Tibial artery (tissue), 4 donors: ENCODE results near the gene ANKLE1.

Source experiments
- DNase-seq, 2 donors: peaks; one replicate each; pipeline ENCODE4 v3.0.0-alpha.2; 2019
- H3K27ac ChIP-seq, 2 donors: fragments of 200-600 bp; sonication (generic) in 1 of 2; 1 replicate in 1 of 2; 2 replicates in 1 of 2; pipeline ENCODE4 v1.5.1; 2018 to 2019; ENCODE audit warnings: mild to moderate bottlenecking in 1 of 2
- H3K27me3 ChIP-seq, 2 donors: fragments of 200-600 bp; sonication (generic) in 1 of 2; one replicate each; pipeline versions ENCODE4 v1.5.1 to v1.6.0; 2016 to 2019
- H3K36me3 ChIP-seq, 3 donors: fragments of 200-600 bp; sonication (generic) in 2 of 3; one replicate each; pipeline ENCODE4 v1.5.1; 2016 to 2019; ENCODE audit warnings: mild to moderate bottlenecking in 2 of 3
- H3K4me1 ChIP-seq, 4 donors: fragments of 200-600 bp; sonication (generic) in 2 of 4; 1 replicate in 3 of 4; 2 replicates in 1 of 4; pipeline ENCODE4 v1.5.1; 2016 to 2019
- H3K4me3 ChIP-seq, 2 donors: fragments of 200-600 bp; sonication (generic) in 1 of 2; 1 replicate in 1 of 2; 2 replicates in 1 of 2; pipeline ENCODE4 v1.5.1; 2018 to 2019; ENCODE audit warnings: mild to moderate bottlenecking in 2 of 2
- H3K9me3 ChIP-seq, 3 donors: fragments of 200-600 bp; sonication (generic) in 1 of 3; one replicate each; pipeline ENCODE4 v1.5.1; 2016 to 2019
- intact Hi-C: fragments of 100-400 bp; cut with DNase I; formaldehyde crosslinking; loops from one replicate; pipeline ENCODE4 v1.15.0; 2023; ENCODE audit warnings: low total_unique reads
- TF ChIP-seq, protein P1 (sequence below), 2 experiments: fragments of 200-600 bp in 1 of 2; fragments of 450-650 bp in 1 of 2; IDR thresholded peaks; one replicate each; pipeline ENCODE4 v1.5.1; 2017 to 2019; ENCODE audit warnings: antibody characterized with exemption in 2 of 2, mild to moderate bottlenecking in 1 of 2, moderate library complexity in 1 of 2

Gene ANKLE1

DNA sequence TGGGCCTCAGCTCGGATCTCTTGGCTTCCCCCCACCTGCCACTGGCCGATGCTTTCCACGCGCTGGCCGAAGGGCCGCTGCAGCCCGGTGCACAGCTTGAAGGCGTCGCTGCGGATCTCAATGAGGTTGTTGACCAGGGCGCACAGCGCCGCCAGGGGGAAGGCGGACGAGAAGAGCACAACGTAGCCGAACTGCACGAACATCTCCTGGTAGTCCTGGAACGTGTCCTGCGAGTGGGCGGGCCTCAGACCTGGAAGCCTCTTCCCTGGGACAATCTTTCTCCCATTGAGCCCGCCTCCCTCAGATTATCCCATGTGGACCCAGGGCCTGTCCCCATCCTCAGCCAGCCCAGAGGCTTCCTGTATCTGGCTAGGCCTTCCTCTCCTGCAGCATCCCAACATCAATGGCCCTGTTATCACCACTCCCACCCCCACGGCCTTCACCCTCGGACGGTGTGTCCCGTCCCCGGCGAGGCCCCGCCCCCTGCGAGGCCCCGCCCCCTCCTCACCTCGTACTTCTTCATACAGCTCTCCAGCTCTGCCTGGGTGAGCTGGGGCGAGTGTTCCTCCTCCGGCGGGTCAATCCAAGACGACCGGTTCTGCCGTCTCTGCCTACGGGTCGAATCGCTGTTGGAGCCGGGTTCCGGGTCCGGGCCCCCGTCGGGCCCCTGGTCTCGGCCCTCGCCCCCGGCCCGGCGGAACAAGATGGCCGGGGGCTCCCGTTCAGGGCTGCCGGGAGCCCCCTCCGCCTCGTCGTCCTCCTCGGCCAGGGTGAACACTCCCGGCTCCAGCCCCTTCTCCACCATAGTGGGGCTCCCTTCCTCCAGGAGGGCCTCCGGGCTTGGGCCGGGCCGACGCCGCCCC, 46.2 kb downstream of the ANKLE1 start:
- H3K27me3 ChIP-seq: no peaks in the 10 kb centered on the region
- intact Hi-C loops: no loop called here
- no peaks in the 10 kb centered on the region for H3K9me3 ChIP-seq
- peak overlapping the region in 1 of 2 donors; percentile 49 for H3K27ac ChIP-seq
- DNase-seq: no peak
- TF ChIP-seq, protein P1, sequence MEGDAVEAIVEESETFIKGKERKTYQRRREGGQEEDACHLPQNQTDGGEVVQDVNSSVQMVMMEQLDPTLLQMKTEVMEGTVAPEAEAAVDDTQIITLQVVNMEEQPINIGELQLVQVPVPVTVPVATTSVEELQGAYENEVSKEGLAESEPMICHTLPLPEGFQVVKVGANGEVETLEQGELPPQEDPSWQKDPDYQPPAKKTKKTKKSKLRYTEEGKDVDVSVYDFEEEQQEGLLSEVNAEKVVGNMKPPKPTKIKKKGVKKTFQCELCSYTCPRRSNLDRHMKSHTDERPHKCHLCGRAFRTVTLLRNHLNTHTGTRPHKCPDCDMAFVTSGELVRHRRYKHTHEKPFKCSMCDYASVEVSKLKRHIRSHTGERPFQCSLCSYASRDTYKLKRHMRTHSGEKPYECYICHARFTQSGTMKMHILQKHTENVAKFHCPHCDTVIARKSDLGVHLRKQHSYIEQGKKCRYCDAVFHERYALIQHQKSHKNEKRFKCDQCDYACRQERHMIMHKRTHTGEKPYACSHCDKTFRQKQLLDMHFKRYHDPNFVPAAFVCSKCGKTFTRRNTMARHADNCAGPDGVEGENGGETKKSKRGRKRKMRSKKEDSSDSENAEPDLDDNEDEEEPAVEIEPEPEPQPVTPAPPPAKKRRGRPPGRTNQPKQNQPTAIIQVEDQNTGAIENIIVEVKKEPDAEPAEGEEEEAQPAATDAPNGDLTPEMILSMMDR (IDR thresholded peaks at IDR 0.05): no peak
- H3K4me1 ChIP-seq: peaks cover 0 to 66% (median 44%) of the 10 kb centered on the region in 4 donors
- peaks cover 0 to 18% (median 0%) of the 10 kb centered on the region in 3 donors for H3K36me3 ChIP-seq
- H3K4me3 ChIP-seq: peak overlapping the region; percentile 1 to 18

DNA sequence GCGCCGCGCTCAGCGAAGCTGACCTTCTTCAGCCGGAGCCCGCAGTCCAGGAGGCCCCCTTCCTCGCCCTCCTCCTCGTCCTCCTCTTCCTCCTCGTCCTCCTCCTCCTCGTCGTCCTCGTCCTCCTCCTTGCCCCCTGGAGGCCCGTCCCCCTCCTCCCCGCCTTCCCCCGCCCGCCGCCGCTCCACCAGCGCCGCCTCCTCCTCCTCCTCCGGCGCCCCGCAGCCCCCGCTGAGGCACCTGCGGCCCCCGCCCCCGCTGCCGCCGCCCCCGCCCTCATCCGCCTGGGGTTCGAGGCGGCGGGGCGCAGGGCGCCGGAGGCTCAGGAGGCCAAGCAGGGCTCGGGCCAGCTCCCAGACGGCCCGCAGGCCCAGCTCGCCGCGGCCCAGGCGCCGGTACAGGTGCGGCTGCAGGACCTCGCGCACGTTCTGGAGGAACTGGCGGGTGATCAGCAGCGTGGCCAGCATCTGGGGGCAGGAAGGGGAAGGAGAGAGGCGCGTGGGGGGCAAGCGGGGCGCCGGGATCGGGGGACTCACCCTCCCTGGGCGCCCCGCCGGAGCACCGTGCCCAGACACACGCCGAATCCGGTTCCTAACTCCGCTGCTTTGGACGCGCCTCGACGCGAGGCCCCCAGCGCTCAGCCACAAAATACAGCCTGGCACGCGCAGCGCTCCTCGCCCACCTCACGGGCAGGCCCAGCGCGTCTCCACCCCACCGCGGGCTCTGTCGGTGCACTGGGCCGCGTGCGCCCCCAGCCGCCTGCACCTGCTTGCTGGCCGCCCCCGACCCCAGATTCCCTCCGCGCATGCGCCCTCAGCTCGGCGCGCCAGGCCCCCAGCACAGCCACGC, 47.0 kb downstream of the ANKLE1 start:
- Histone ChIP-seq H3K4me3 (peak overlapping the region in 1 of 2 donors; percentile 1), H3K4me1 (peaks cover 0 to 66% (median 46%) of the 10 kb centered on the region in 4 donors), H3K27me3 (no peaks in the 10 kb centered on the region), H3K27ac (peak overlapping the region in 1 of 2 donors; percentile 49), H3K9me3 (no peaks in the 10 kb centered on the region), H3K36me3 (peaks cover 0 to 18% (median 0%) of the 10 kb centered on the region in 3 donors)
- DNase-seq: no peak
- TF ChIP-seq, protein P1 (IDR thresholded peaks at IDR 0.05): no peak
- intact Hi-C loops: loop anchor here (1.0 kb wide), 1 partner anchor 22 kb away; no protein-coding TSS in a partner anchor

DNA sequence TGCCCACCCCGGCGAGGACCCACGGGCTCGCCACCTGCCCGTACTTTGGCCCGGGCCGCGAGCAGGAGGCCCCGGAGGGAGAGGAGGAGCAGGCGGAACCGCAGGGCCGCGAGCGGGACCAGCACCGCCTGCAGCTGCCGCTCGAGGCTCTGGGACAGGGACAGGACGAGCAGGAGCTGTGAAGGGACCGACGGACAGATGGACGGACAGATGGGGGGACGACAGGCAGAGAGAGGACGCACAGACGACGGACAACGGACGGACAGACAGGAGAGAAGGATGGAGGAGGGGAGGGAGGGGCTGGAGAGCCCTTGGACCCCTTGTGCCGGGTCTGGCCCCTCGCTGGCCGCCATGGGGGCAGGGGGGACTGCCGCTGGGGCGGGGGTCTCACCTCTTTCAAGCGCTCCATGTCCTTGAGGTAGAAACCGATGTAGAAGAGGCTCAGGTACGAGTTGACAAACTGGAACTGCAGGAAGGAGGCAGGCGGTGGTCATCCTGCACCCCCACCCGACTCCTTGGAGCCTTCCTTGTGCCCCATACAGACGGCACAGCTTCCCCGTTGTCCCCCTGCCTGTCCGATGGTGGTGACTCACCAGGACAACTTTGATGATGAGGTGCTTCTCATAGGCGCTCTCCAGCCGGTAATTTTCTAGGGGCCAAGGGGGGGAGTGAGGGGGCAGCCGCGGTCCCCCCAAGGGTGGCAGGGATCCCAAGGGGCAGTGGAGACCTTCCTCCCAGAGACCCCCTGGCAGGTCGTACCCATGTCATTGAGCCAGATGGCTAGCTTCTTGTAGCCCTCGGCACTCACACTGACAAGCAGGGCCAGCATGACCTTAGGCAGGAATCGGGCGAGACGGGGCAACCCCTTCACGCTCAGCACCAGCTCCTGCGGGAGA, 47.9 kb downstream of the ANKLE1 start:
- no peaks in the 10 kb centered on the region for H3K9me3 ChIP-seq
- H3K27me3 ChIP-seq: no peaks in the 10 kb centered on the region
- H3K36me3 ChIP-seq: peaks cover 0 to 18% (median 0%) of the 10 kb centered on the region in 3 donors
- intact Hi-C loops: loop anchor here (1.0 kb wide), 1 partner anchor 23 kb away; no protein-coding TSS in a partner anchor
- DNase-seq: no peak
- peaks cover 0 to 64% (median 42%) of the 10 kb centered on the region in 4 donors for H3K4me1 ChIP-seq
- TF ChIP-seq, protein P1 (IDR thresholded peaks at IDR 0.05): no peak
- no peak overlapping the region for H3K27ac ChIP-seq
- no peak overlapping the region for H3K4me3 ChIP-seq

DNA sequence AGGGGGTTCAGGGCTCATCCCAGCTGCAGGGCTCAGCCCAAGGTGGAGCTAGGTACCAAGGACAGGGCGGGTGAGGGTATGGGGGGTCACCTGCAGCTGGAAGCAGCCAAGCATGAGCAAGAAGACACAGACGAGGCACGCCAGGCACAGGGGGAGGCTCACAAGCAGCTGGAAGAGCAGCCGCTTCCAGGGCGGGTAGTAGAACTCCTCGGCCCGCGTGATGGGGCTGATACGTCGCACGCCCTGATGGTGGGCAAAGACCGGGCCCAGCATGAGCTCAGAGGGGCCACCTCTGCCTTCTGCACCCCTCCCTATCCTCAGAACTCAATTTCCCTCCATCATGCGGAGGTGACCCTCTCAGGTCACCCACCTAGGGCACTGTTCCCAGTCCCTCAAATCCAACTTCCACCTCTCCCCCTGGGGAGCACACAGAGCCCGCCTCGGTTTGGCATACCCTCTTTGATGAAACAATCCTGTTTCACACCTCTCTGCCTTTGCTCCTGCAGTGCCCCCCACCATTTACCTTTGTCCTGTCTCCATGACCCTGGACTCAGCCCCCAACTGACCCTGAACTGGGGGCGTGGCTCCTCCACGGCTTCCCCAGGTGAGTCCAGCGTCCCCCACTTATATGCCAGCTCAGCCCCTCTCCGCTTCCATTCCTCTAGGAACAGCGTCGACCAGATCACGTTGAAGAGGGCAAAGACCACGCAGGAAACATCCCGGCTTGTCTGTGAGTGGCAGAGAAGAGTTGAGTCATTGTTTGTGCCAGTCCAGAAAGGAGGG, 48.8 kb downstream of the ANKLE1 start:
- DNase-seq: no peak
- Histone ChIP-seq H3K9me3 (no peaks in the 10 kb centered on the region), H3K27me3 (no peaks in the 10 kb centered on the region), H3K27ac (no peak overlapping the region), H3K4me1 (peaks cover 0 to 63% (median 38%) of the 10 kb centered on the region in 4 donors), H3K36me3 (peaks cover 0 to 14% (median 0%) of the 10 kb centered on the region in 3 donors), H3K4me3 (no peak overlapping the region)
- intact Hi-C loops: no loop called here
- TF ChIP-seq, protein P1 (IDR thresholded peaks at IDR 0.05): no peak
